OCI-LY1 (cell line): Measurements from ENCODE around the gene EDEM1.

Source experiments
- H2AFZ ChIP-seq: fragments of 200-600 bp; sonication (generic), shearing (Covaris generic); 2 replicates; pipeline ENCODE4 v1.6.0; 2014; ENCODE audit warnings: antibody characterized with exemption, mild to moderate bottlenecking, low read length
- H3F3A ChIP-seq: fragments of 200-600 bp; sonication (generic), shearing (Covaris generic); 2 replicates; pipeline ENCODE4 v1.6.0; 2014; ENCODE audit warnings: mild to moderate bottlenecking, antibody characterized with exemption, low read length, moderate library complexity; ENCODE audit not compliant: insufficient read depth
- H3K27ac ChIP-seq: fragments of 200-600 bp; sonication (generic); 2 replicates; pipeline ENCODE4 v1.5.1; 2014; ENCODE audit warnings: low read length, mixed run types, mild to moderate bottlenecking, low read depth; ENCODE audit not compliant: poor library complexity, severe bottlenecking
- H3K27me3 ChIP-seq: fragments of 200-600 bp; sonication (generic); 2 replicates; pipeline ENCODE4 v1.6.0; 2014; ENCODE audit warnings: antibody characterized with exemption, mild to moderate bottlenecking, low read length, moderate library complexity; ENCODE audit not compliant: insufficient read depth
- H3K36me3 ChIP-seq: fragments of 200-600 bp; sonication (generic); 2 replicates; pipeline ENCODE4 v1.6.1; 2014; ENCODE audit warnings: mild to moderate bottlenecking, antibody characterized with exemption, low read length, moderate library complexity, mixed read lengths; ENCODE audit not compliant: insufficient read depth
- H3K4me1 ChIP-seq: fragments of 200-600 bp; sonication (generic); 2 replicates; pipeline ENCODE4 v1.5.1; 2014; ENCODE audit warnings: mild to moderate bottlenecking, low read length, moderate library complexity; ENCODE audit not compliant: insufficient read depth, severe bottlenecking
- H3K4me2 ChIP-seq: fragments of 200-600 bp; sonication (generic), shearing (Covaris generic); 2 replicates; pipeline ENCODE4 v1.6.1; 2014; ENCODE audit warnings: low read length
- H3K4me3 ChIP-seq: fragments of 200-600 bp; sonication (generic); 2 replicates; pipeline ENCODE4 v1.5.1; 2014; ENCODE audit warnings: low read length, low read depth, mild to moderate bottlenecking, mixed read lengths; ENCODE audit not compliant: poor library complexity, severe bottlenecking
- H3K79me2 ChIP-seq: fragments of 200-600 bp; shearing (Covaris generic); 2 replicates; pipeline ENCODE4 v1.6.1; 2016; ENCODE audit warnings: mixed run types, low read length, mixed read lengths; ENCODE audit not compliant: insufficient read depth
- H3K9ac ChIP-seq: fragments of 200-600 bp; sonication (generic), shearing (Covaris generic); 2 replicates; pipeline ENCODE4 v1.6.1; 2014; ENCODE audit warnings: mild to moderate bottlenecking, low read length, mixed read lengths
- H3K9me2 ChIP-seq: fragments of 200-600 bp; sonication (generic), shearing (Covaris generic); 2 replicates; pipeline ENCODE4 v1.6.1; 2014; ENCODE audit warnings: low read depth, mild to moderate bottlenecking, low read length, mixed read lengths
- H3K9me3 ChIP-seq: fragments of 200-600 bp; shearing (Covaris generic); 2 replicates; pipeline ENCODE4 v1.6.1; 2014; ENCODE audit warnings: low read length, mixed read lengths
- H4K20me1 ChIP-seq: fragments of 200-600 bp; sonication (generic), shearing (Covaris generic); 2 replicates; pipeline ENCODE4 v1.6.0; 2016; ENCODE audit warnings: mild to moderate bottlenecking, low read length; ENCODE audit not compliant: insufficient read depth
- CTCF ChIP-seq: fragments of 200-600 bp; sonication (generic), shearing (Covaris generic); IDR thresholded peaks from 2 replicates; pipeline ENCODE4 v1.5.1; 2017; ENCODE audit warnings: mild to moderate bottlenecking, antibody characterized with exemption, low read length, moderate library complexity, mixed read lengths
- EZH2 ChIP-seq: fragments of 200-600 bp; sonication (generic), shearing (Covaris generic); IDR thresholded peaks from 2 replicates; pipeline ENCODE4 v1.8.0; 2017; ENCODE audit warnings: borderline replicate concordance, mixed run types, mild to moderate bottlenecking, antibody characterized with exemption, low read length, moderate library complexity, mixed read lengths

The EDEM1 gene

GRCh38 chr3:5149306-5149880, 38.1 kb upstream of the EDEM1 start:
- TF ChIP-seq EZH2 (no peak), CTCF (no peak)
- no peak overlapping the region for H3K4me2 ChIP-seq
- peaks cover 7% of the 10 kb centered on the region for H3K4me1 ChIP-seq
- H3K9me2 ChIP-seq, result no peaks in the 10 kb centered on the region
- H3K27ac ChIP-seq, result no peak overlapping the region
- no peaks in the 10 kb centered on the region for H4K20me1 ChIP-seq
- peaks cover 89% of the 10 kb centered on the region for H3K79me2 ChIP-seq
- no peak overlapping the region for H3K4me3 ChIP-seq
- peaks cover 11% of the 10 kb centered on the region; the same call in 1 of the 2 replicates for H3K9me3 ChIP-seq
- H3K36me3 ChIP-seq, result peaks cover 41% of the 10 kb centered on the region
- H3K9ac ChIP-seq, result no peak overlapping the region
- H3F3A ChIP-seq, result no peaks in the 10 kb centered on the region
- no peaks in the 10 kb centered on the region for H3K27me3 ChIP-seq
- no peak overlapping the region for H2AFZ ChIP-seq

GRCh38 chr3:5151586-5151985, 35.9 kb upstream of the EDEM1 start:
- Histone ChIP-seq H2AFZ (no peak overlapping the region), H3K9me2 (no peaks in the 10 kb centered on the region), H3K9ac (no peak overlapping the region), H3F3A (no peaks in the 10 kb centered on the region), H4K20me1 (no peaks in the 10 kb centered on the region), H3K4me3 (no peak overlapping the region), H3K4me1 (peaks cover 7% of the 10 kb centered on the region), H3K27me3 (no peaks in the 10 kb centered on the region), H3K4me2 (no peak overlapping the region), H3K36me3 (peaks cover 22% of the 10 kb centered on the region), H3K27ac (no peak overlapping the region), H3K79me2 (peaks cover 89% of the 10 kb centered on the region), H3K9me3 (peaks cover 6% of the 10 kb centered on the region; the same call in 1 of the 2 replicates)
- no peak for TF ChIP-seq EZH2
- TF ChIP-seq CTCF, result no peak

- no peaks in the 10 kb centered on the region for H4K20me1 ChIP-seq
- no peak overlapping the region for H3K4me2 ChIP-seq
- H3K27ac ChIP-seq, result no peak overlapping the region
- H3K27me3 ChIP-seq, result no peaks in the 10 kb centered on the region
- peaks cover 92% of the 10 kb centered on the region for H3K79me2 ChIP-seq
- no peaks in the 10 kb centered on the region for H3K9me3 ChIP-seq
- H3K9me2 ChIP-seq, result no peaks in the 10 kb centered on the region
- H3K36me3 ChIP-seq, result peaks cover 10% of the 10 kb centered on the region; the same call in 1 of the 2 replicates
- no peaks in the 10 kb centered on the region for H3F3A ChIP-seq
- no peak overlapping the region for H3K4me3 ChIP-seq
- peaks cover 7% of the 10 kb centered on the region for H3K4me1 ChIP-seq
- H3K9ac ChIP-seq, result no peak overlapping the region
- no peak overlapping the region for H2AFZ ChIP-seq
- no peak for TF ChIP-seq EZH2
- no peak for TF ChIP-seq CTCF
These were observed 34.4 kb upstream of the EDEM1 start for GRCh38 chr3:5153074-5153473.
